Superior temporal gyrus (tissue), 1 donor: Measurements from ENCODE around the gene ATAT1.

Experiments
- DNase-seq: peaks from one replicate; pipeline ENCODE4 v3.0.0-alpha.2; 2016; ENCODE audit errors: extremely low spot score

Gene ATAT1

GRCh38 chr6:30626484-30627366 lies at the start of gene ATAT1:
Gene ATAT1, plus strand, starts transcription at chr6:30626874.
- DNase-seq, result peak; percentile 93

- no peak for DNase-seq
Observed at GRCh38 chr6:30578051-30578450, 48.6 kb upstream of the ATAT1 start.

- DNase-seq, result no peak
Observed at GRCh38 chr6:30583921-30584320, 42.8 kb upstream of the ATAT1 start.

- DNase-seq, result no peak
Observed at GRCh38 chr6:30589754-30590358, 36.8 kb upstream of the ATAT1 start.

GRCh38 chr6:30590509-30590908 lies 36.2 kb upstream of the ATAT1 start:
- no peak for DNase-seq

GRCh38 chr6:30591008-30591407 lies 35.7 kb upstream of the ATAT1 start:
- no peak for DNase-seq

GRCh38 chr6:30592287-30592686 lies 34.4 kb upstream of the ATAT1 start:
- no peak for DNase-seq

GRCh38 chr6:30597315-30598144 lies 29.1 kb upstream of the ATAT1 start:
- DNase-seq, result peak; percentile 86

GRCh38 chr6:30598912-30599624 lies 27.6 kb upstream of the ATAT1 start:
- DNase-seq, result no peak

- DNase-seq, result no peak
Observed at GRCh38 chr6:30599625-30600324, 26.9 kb upstream of the ATAT1 start.

GRCh38 chr6:30600451-30600961 lies 26.2 kb upstream of the ATAT1 start:
- no peak for DNase-seq

- DNase-seq, result no peak
Observed at GRCh38 chr6:30601436-30601814, 25.2 kb upstream of the ATAT1 start.

- no peak for DNase-seq
Observed at GRCh38 chr6:30601815-30602641, 24.6 kb upstream of the ATAT1 start.

GRCh38 chr6:30603961-30604360 lies 22.7 kb upstream of the ATAT1 start:
- no peak for DNase-seq

GRCh38 chr6:30610065-30610464 lies 16.6 kb upstream of the ATAT1 start:
- no peak for DNase-seq

- no peak for DNase-seq
Observed at GRCh38 chr6:30611150-30611855, 15.4 kb upstream of the ATAT1 start.

GRCh38 chr6:30611856-30612194 lies 14.8 kb upstream of the ATAT1 start:
- DNase-seq, result no peak

GRCh38 chr6:30612213-30612612 lies 14.5 kb upstream of the ATAT1 start:
- peak; percentile 53 for DNase-seq

GRCh38 chr6:30612687-30613248 lies 13.9 kb upstream of the ATAT1 start:
- no peak for DNase-seq
